ENCODE results near the gene PIR. TPM values are rescaled to one million over a fixed set of nuclear protein-coding genes. Genes with fewer than 3 reads are reported as not detected.

PIR gene
- total RNA-seq, 1 experiment from 2014 or later: 8.2 TPM

GRCh38 chrX:15483891-15484290, 9.2 kb downstream of the PIR start:
- Mint-ChIP-seq H3K36me3 (ENCODE audit: insufficient read depth, unreplicated experiment) (peaks cover 5% of the 10 kb centered on the region), H3K27ac (ENCODE audit: low read depth, unreplicated experiment) (no peak overlapping the region), H3K4me1 (ENCODE audit: insufficient read depth, unreplicated experiment) (no peaks in the 10 kb centered on the region), H3K4me3 (ENCODE audit: unreplicated experiment) (no peak overlapping the region), H3K9me3 (ENCODE audit: unreplicated experiment) (no peaks in the 10 kb centered on the region), H3K27me3 (ENCODE audit: insufficient read depth, unreplicated experiment) (peaks cover 25% of the 10 kb centered on the region)
- TF ChIP-seq CTCF (IDR thresholded peaks at IDR 0.05; ENCODE audit: unreplicated experiment): no peak
- intact Hi-C loops (cut with micrococcal nuclease): no loop called here
- CTCF ChIA-PET: interaction anchor here (1.6 kb wide), 1 partner anchor 9 kb away, joined by 5 read pairs; the partner anchor contains the start of gene PIR
- POLR2A ChIA-PET: no interaction called here
- no TSS peak for BruUV-seq (replicated peaks)
- no peak for DNase-seq (ENCODE audit: unreplicated experiment)

- TF ChIP-seq CTCF (IDR thresholded peaks at IDR 0.05; ENCODE audit: unreplicated experiment): no peak
- Mint-ChIP-seq H3K9me3 (ENCODE audit: unreplicated experiment) (no peaks in the 10 kb centered on the region), H3K4me3 (ENCODE audit: unreplicated experiment) (no peak overlapping the region), H3K36me3 (ENCODE audit: insufficient read depth, unreplicated experiment) (peaks cover 5% of the 10 kb centered on the region), H3K27ac (ENCODE audit: low read depth, unreplicated experiment) (peak overlapping the region; percentile 91), H3K27me3 (ENCODE audit: insufficient read depth, unreplicated experiment) (peaks cover 7% of the 10 kb centered on the region), H3K4me1 (ENCODE audit: insufficient read depth, unreplicated experiment) (peaks cover 22% of the 10 kb centered on the region)
- intact Hi-C loops (cut with micrococcal nuclease): loop anchor here (1.0 to 10.0 kb wide), 2 partner anchors 18 to 1219 kb away; partner anchors contain the start of gene PIR
- ChIA-PET CTCF (interaction anchor here (0.6 to 9.4 kb wide), 8 partner anchors 10 to 197 kb away, joined by 3 to 69 read pairs (median 5); partner anchors contain the start of gene PIR), POLR2A (interaction anchor here (0.7 to 3.1 kb wide), 13 partner anchors 11 to 315 kb away, joined by 3 to 54 read pairs (median 4); partner anchors contain the start of genes PIR and ZRSR2)
- BruUV-seq (replicated peaks): TSS peak; percentile 95
- no peak for DNase-seq (ENCODE audit: unreplicated experiment)
Measured at GRCh38 chrX:15475486-15475885, 17.6 kb downstream of the PIR start.

GRCh38 chrX:15475021-15475420, 18.1 kb downstream of the PIR start:
- Mint-ChIP-seq H3K36me3 (ENCODE audit: insufficient read depth, unreplicated experiment) (peaks cover 3% of the 10 kb centered on the region), H3K4me1 (ENCODE audit: insufficient read depth, unreplicated experiment) (peaks cover 22% of the 10 kb centered on the region), H3K4me3 (ENCODE audit: unreplicated experiment) (peak overlapping the region; percentile 20), H3K27me3 (ENCODE audit: insufficient read depth, unreplicated experiment) (peaks cover 2% of the 10 kb centered on the region), H3K9me3 (ENCODE audit: unreplicated experiment) (no peaks in the 10 kb centered on the region), H3K27ac (ENCODE audit: low read depth, unreplicated experiment) (peak overlapping the region; percentile 91)
- CTCF ChIA-PET: interaction anchor here (0.6 to 9.4 kb wide), 11 partner anchors 18 to 198 kb away, joined by 3 to 69 read pairs (median 3); partner anchors contain the start of gene PIR
- BruUV-seq (replicated peaks): no TSS peak
- peak; percentile 79 for DNase-seq (ENCODE audit: unreplicated experiment)
- POLR2A ChIA-PET: interaction anchor here (0.7 to 3.1 kb wide), 12 partner anchors 11 to 316 kb away, joined by 3 to 54 read pairs (median 4); partner anchors contain the start of genes PIR and ZRSR2
- intact Hi-C loops (cut with micrococcal nuclease): loop anchor here (1.0 to 10.0 kb wide), 2 partner anchors 18 to 1220 kb away; partner anchors contain the start of gene PIR
- no peak for TF ChIP-seq CTCF (IDR thresholded peaks at IDR 0.05; ENCODE audit: unreplicated experiment)

- H3K4me1 Mint-ChIP-seq (ENCODE audit: insufficient read depth, unreplicated experiment): peaks cover 22% of the 10 kb centered on the region
- DNase-seq (ENCODE audit: unreplicated experiment): no peak
- TF ChIP-seq CTCF (IDR thresholded peaks at IDR 0.05; ENCODE audit: unreplicated experiment): no peak
- intact Hi-C loops (cut with micrococcal nuclease): loop anchor here (5.0 to 10.0 kb wide), 2 partner anchors 198 to 1221 kb away; no protein-coding TSS in a partner anchor
- ChIA-PET POLR2A (interaction anchor here (0.9 to 3.1 kb wide), 5 partner anchors 19 to 202 kb away, joined by 3 to 54 read pairs (median 6); partner anchors contain the start of gene PIR), CTCF (interaction anchor here (0.6 to 9.4 kb wide), 8 partner anchors 19 to 128 kb away, joined by 3 to 69 read pairs (median 5); partner anchors contain the start of gene PIR)
- H3K4me3 Mint-ChIP-seq (ENCODE audit: unreplicated experiment): no peak overlapping the region
- H3K27ac Mint-ChIP-seq (ENCODE audit: low read depth, unreplicated experiment): peak overlapping the region; percentile 91
- no peaks in the 10 kb centered on the region for H3K36me3 Mint-ChIP-seq (ENCODE audit: insufficient read depth, unreplicated experiment)
- no TSS peak for BruUV-seq (replicated peaks)
- H3K9me3 Mint-ChIP-seq (ENCODE audit: unreplicated experiment): no peaks in the 10 kb centered on the region
- no peaks in the 10 kb centered on the region for H3K27me3 Mint-ChIP-seq (ENCODE audit: insufficient read depth, unreplicated experiment)
Measured at GRCh38 chrX:15474028-15474427, 19.1 kb downstream of the PIR start.

Measured in MCF 10A (cell line).